GM12801 (cell line): ENCODE results near the gene DISC1.

Experiments
- CTCF ChIP-seq: IDR thresholded peaks from one replicate; pipeline ENCODE4 v1.5.1; 2011; ENCODE audit warnings: control low read depth; ENCODE audit not compliant: insufficient read length; ENCODE audit errors: extremely low read depth

Gene DISC1

GRCh38 chr1:232036181-232036933, 409.8 kb downstream of the DISC1 start:
- TF ChIP-seq CTCF = no peak

- TF ChIP-seq CTCF = no peak
These were observed 411.3 kb downstream of the DISC1 start for GRCh38 chr1:232037774-232038388.

- TF ChIP-seq CTCF = no peak
These were observed 412.4 kb downstream of the DISC1 start for GRCh38 chr1:232038706-232039677.

- TF ChIP-seq CTCF = no peak
These were observed 413.7 kb downstream of the DISC1 start for GRCh38 chr1:232040260-232040659.

GRCh38 chr1:232044728-232045127, 418.1 kb downstream of the DISC1 start:
- no peak for TF ChIP-seq CTCF

- TF ChIP-seq CTCF = no peak
These were observed 418.8 kb downstream of the DISC1 start for GRCh38 chr1:232045139-232045994.
